Measurements from ENCODE around the gene NDUFB8. TPM values are rescaled to one million over a fixed set of nuclear protein-coding genes. Genes with fewer than 3 reads are reported as not detected.

Gene NDUFB8
- total and polyA plus RNA-seq, 8 donors: 33.0 to 362 (median 138) TPM

DNA sequence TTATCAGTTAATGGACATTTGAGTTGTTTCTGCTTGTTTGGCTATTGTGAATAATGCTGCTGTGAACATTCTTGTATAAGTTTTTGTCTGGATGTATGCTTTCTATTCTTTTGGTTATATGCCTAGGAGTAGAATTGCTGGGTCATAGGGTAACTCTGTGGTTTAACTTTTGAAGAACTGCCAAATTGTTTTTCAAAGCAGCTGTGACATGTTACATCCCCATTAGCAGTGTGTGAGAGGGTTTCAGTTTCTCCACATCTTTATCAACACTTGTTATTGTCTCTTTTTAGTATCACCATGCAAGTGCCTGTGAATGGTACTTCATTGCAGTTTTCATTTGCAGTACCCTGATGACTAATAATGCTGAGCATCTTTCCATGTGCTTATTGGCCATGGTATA lies 2.1 kb upstream of the NDUFB8 start:
- intact Hi-C loops (cut with DNase I; ENCODE audit: low total_unique reads): no loop called here
- H3K9me3 ChIP-seq: no peaks in the 10 kb centered on the region
- peaks cover 17 to 50% (median 38%) of the 10 kb centered on the region in 4 donors for H3K4me1 ChIP-seq
- no peak for DNase-seq
- no peak overlapping the region for H3K4me3 ChIP-seq
- H3K36me3 ChIP-seq: peaks cover 6 to 9% (median 9%) of the 10 kb centered on the region in 4 donors
- TF ChIP-seq EP300 (IDR thresholded peaks at IDR 0.05) (no peak), POLR2A (IDR thresholded peaks at IDR 0.05) (no peak), CTCF (IDR thresholded peaks at IDR 0.05) (no peak), POLR2AphosphoS5 (IDR thresholded peaks at IDR 0.05) (no peak)
- no peaks in the 10 kb centered on the region for H3K27me3 ChIP-seq
- H3K27ac ChIP-seq: no peak overlapping the region

- TF ChIP-seq POLR2A (IDR thresholded peaks at IDR 0.05): no peak
- peak in 1 of 2 donors; percentile 38 for DNase-seq
- H3K4me3 ChIP-seq: peak overlapping the region; percentile 82 to 100 (median 90)
- no peaks in the 10 kb centered on the region for H3K9me3 ChIP-seq
- peaks cover 10 to 31% (median 25%) of the 10 kb centered on the region in 4 donors for H3K4me1 ChIP-seq
- H3K27ac ChIP-seq: peak overlapping the region; percentile 68 to 90 (median 84)
- H3K36me3 ChIP-seq: peaks cover 33 to 37% (median 36%) of the 10 kb centered on the region in 4 donors
- 1 to 2% (median 1%) methylated on average over 18 of the region's 18 CpGs for WGBS, 5 donors
- H3K27me3 ChIP-seq: no peaks in the 10 kb centered on the region
- intact Hi-C loops (cut with DNase I; ENCODE audit: low total_unique reads): no loop called here
Measured at GRCh38 chr10:100528921-100529474, 673 bp downstream of the NDUFB8 start.

- TF ChIP-seq CTCF (IDR thresholded peaks at IDR 0.05): no peak
- no peak for TF ChIP-seq POLR2AphosphoS5 (IDR thresholded peaks at IDR 0.05)
- no peak for TF ChIP-seq POLR2A (IDR thresholded peaks at IDR 0.05)
- no peak for TF ChIP-seq EP300 (IDR thresholded peaks at IDR 0.05)
- Histone ChIP-seq H3K4me1 (peaks cover 10 to 31% (median 25%) of the 10 kb centered on the region in 4 donors), H3K27ac (peak overlapping the region in 3 of 5 donors; percentile 84 to 90 (median 88)), H3K4me3 (peak overlapping the region; percentile 82 to 100 (median 90)), H3K36me3 (peaks cover 38 to 44% (median 43%) of the 10 kb centered on the region in 4 donors), H3K27me3 (no peaks in the 10 kb centered on the region), H3K9me3 (no peaks in the 10 kb centered on the region)
- intact Hi-C loops (cut with DNase I; ENCODE audit: low total_unique reads): no loop called here
- WGBS, 5 donors: 52 to 58% (median 54%) methylated on average over 7 of the region's 7 CpGs
- no peak for DNase-seq
Measured at GRCh38 chr10:100528123-100528886, 1.4 kb downstream of the NDUFB8 start.

- H3K36me3 ChIP-seq: peaks cover 39 to 56% (median 54%) of the 10 kb centered on the region in 4 donors
- H3K4me3 ChIP-seq: no peak overlapping the region
- TF ChIP-seq EP300 (IDR thresholded peaks at IDR 0.05): no peak
- TF ChIP-seq CTCF (IDR thresholded peaks at IDR 0.05): no peak
- no peak for TF ChIP-seq POLR2A (IDR thresholded peaks at IDR 0.05)
- no peak for DNase-seq
- WGBS, 5 donors: 74 to 85% (median 83%) methylated on average over 2 of the region's 2 CpGs
- peaks cover 0 to 3% (median 3%) of the 10 kb centered on the region in 3 donors for H3K27me3 ChIP-seq
- H3K4me1 ChIP-seq: peaks cover 15 to 29% (median 26%) of the 10 kb centered on the region in 4 donors
- intact Hi-C loops (cut with DNase I; ENCODE audit: low total_unique reads): no loop called here
- H3K9me3 ChIP-seq: no peaks in the 10 kb centered on the region
- H3K27ac ChIP-seq: no peak overlapping the region
Measured at GRCh38 chr10:100524638-100525037, 5.0 kb downstream of the NDUFB8 start.
